Stimulated activated CD8-positive, alpha-beta memory T cell treated with anti-CD3 and anti-CD28 coated beads, Interleukin-7, amount 100 ng/mL, for 24 hours (primary cell): Measurements from ENCODE around the gene VAC14.

ENCODE experiments used
- DNase-seq: peaks from one replicate; pipeline ENCODE4 v3.0.0-alpha.2; 2020; ENCODE audit warnings: low read depth

VAC14 gene

GRCh38 chr16:70786020-70786755 is 14.8 kb downstream of the VAC14 start:
- DNase-seq, result no peak

- DNase-seq, result no peak
Measured at GRCh38 chr16:70784692-70785555, 16.0 kb downstream of the VAC14 start.

- no peak for DNase-seq
Measured at GRCh38 chr16:70782237-70782636, 18.7 kb downstream of the VAC14 start.

- no peak for DNase-seq
Measured at GRCh38 chr16:70781800-70782199, 19.2 kb downstream of the VAC14 start.

DNA sequence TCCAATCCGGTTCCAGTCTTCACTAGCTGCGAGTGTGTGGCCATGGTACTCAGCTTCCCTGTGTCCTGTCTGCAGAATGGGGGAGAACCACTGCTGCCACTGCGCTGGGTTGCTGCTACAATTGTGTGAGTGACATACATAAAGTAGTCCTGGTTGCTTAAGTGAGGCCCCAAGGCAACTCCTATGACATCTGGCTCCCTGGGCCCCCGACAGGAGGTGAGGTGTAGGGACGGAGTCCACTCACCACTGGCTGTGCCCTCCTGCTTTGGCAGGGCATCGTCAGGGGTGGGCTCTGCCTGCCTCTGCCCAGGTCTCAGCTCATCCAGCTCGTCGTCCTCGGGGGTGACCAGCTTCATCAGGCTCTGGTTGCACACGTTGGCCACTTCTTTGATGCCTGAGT is 20.4 kb downstream of the VAC14 start:
- DNase-seq, result no peak

- no peak for DNase-seq
Measured at GRCh38 chr16:70779361-70779760, 21.6 kb downstream of the VAC14 start.

- no peak for DNase-seq
Measured at GRCh38 chr16:70778901-70779309, 22.1 kb downstream of the VAC14 start.

DNA sequence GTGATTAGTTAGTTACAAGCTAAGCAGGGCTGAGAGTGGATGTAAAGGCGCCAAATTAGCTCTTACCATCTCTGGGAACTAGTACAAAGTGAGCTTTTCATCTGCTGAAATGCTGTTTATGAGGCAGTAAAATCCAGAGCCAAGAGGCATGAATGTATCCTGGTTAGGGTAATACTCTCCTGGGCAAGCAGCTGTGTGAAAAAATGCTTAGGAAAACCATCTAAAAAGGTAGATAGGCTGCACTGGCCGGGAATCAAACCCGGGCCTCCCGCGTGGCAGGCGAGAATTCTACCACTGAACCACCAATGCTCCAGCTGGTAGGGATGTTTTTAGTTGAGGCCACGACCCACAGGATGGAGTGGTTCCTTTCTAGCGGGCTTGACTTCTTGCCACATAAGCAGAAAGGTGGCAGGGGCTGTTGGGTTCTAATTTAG is 23.0 kb downstream of the VAC14 start:
- no peak for DNase-seq

- DNase-seq, result no peak
Measured at GRCh38 chr16:70777496-70777895, 23.5 kb downstream of the VAC14 start.

GRCh38 chr16:70775399-70775798 is 25.6 kb downstream of the VAC14 start:
- DNase-seq, result no peak

GRCh38 chr16:70774261-70774660 is 26.7 kb downstream of the VAC14 start:
- no peak for DNase-seq

DNA sequence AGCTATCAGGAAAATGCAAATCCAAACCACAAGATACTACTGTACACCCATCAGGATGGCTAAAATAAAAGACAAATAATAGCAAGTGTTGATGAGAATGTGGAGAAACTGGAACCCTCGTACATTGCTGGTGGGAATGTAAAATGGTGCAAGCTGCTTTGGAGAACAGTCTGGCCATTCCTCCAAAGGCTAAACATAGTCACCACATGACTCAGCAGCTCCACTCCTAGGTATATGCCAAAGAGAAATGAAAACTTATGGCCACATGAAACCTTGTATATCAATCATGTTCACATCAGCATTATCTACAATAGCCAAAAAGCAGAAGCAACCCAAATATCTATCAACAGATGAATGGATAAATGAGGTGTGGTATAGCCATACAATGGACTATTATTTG is 28.5 kb downstream of the VAC14 start:
- no peak for DNase-seq

GRCh38 chr16:70770626-70771552 is 30.1 kb downstream of the VAC14 start:
- DNase-seq, result peak; percentile 41

- DNase-seq, result no peak
Measured at GRCh38 chr16:70770291-70770625, 30.7 kb downstream of the VAC14 start.

DNA sequence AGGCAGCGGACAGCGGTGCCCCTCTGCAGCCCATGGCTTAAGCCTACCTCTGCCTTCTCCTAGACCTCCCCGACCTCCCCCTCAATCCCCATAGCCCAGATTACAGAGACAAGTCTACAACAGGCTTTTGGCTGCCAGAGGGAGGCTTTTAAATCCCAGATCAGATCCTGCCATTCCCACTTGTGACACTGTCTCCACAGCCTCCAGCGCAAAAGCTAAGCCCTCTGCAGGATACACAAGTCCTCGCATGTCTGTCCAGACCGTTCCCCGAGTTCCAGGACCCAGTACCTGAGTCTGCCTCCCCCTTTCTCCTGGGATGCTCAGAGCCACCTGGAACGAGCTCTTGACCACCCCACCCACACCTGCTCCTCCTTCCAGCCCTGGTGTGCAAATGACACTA is 31.2 kb downstream of the VAC14 start:
- no peak for DNase-seq

- DNase-seq, result no peak
Measured at GRCh38 chr16:70769131-70769530, 31.8 kb downstream of the VAC14 start.

- no peak for DNase-seq
Measured at GRCh38 chr16:70768203-70768580, 32.8 kb downstream of the VAC14 start.

DNA sequence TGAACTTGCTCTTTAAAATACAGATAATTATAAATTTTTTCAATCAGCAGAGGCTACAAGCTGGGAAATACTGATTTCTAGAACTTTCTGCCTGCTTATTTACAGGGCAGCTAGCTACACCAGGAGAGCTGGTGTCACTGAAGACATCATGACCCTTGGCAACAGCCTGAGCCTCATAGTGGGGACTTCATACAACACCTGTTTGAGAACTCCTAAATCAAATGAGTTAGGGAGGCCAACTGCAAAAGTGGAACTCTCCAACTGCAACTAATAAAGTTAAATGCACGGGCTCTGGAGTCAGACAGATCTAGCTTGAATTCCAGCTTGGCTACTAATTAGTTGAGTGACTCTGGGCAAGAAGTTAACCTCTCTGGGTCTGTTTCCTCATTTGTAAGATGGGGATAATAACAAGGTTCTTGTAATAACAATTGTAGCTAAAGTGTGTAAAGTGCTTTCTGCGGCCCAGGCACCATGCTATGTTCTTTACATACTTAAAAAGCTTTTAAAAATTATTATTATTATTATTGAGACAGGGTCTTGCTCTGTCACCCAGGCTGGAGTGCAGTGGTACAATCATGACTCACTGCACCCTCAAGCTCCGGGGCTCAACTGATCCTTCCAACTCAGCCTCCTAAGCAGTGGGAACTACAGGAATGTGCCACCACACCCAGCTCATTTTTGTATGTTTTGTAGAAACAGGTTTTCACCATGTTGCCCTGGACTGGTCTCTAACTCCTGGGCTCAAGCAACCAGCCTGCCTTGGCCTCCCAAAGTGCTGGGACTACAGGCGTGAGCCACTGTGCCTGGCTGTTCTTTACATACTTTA is 33.4 kb downstream of the VAC14 start:
- no peak for DNase-seq

- DNase-seq, result no peak
Measured at GRCh38 chr16:70766658-70767057, 34.3 kb downstream of the VAC14 start.

GRCh38 chr16:70766176-70766575 is 34.8 kb downstream of the VAC14 start:
- no peak for DNase-seq

DNA sequence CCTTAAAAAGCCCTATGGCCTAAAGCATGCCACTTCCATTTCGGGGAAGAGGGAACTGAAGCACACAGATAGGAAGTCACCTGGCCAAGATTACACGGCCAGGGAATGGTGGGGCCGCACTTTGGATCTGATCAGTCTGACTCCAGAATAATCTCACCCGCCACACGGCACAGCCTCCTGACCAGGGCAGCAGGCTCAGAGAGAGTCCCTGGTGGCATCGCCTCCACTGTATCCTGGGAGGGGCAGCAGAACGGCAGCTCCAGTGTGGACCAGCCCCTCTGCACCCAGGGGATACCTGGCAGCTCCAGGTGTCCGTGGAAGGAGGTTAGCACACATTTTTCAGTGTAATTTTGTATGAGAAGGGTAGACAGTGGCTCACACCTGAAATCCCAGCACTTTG is 35.5 kb downstream of the VAC14 start:
- DNase-seq, result no peak

GRCh38 chr16:70764632-70765031 is 36.3 kb downstream of the VAC14 start:
- DNase-seq, result no peak
